ENCODE data around the gene IRAK2. TPM values are rescaled to one million over a fixed set of nuclear protein-coding genes. Genes with fewer than 3 reads are reported as not detected.

IRAK2 gene
- total and polyA plus RNA-seq, 2 experiments from 2014 or later = 1.1 to 2.1 TPM

DNA sequence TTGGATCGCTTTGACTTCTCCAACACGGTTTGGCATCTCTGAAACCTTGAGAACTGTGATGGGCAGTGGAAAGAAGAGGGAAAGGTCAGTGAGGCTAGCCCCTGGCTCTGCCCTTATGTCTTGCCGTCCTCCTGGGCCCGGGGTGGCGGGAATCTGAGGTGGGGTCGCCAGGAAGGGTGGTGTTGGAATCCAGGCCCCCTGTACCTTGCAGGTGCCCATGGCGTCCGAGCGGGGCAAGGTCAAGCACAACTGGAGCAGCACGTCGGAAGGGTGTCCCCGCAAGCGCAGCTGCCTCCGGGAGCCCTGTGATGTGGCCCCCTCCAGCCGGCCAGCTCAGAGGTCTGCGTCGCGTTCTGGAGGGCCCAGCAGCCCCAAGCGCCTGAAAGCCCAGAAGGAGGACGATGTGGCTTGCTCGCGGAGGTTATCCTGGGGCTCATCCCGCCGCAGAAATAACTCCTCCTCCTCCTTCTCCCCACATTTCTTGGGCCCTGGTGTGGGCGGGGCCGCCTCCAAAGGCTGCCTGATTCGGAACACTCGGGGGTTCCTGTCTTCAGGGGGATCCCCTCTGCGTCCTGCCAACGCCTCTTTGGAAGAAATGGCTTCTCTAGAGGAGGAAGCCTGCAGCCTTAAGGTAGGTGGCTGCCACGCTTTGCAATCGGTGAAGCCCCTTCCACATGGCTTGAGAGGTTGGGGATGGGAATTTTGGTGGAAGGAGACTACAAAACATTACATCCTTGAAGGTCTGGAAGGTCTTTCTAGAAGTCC, 84.4 kb downstream of the IRAK2 start:
- in situ Hi-C loops (cut with MboI) = no loop called here
- H2AFZ ChIP-seq = peak overlapping the region; percentile 86
- no peaks in the 10 kb centered on the region for H3K9me2 ChIP-seq (ENCODE audit: insufficient read depth)
- no peaks in the 10 kb centered on the region for H3K27me3 ChIP-seq (replicated peaks; ENCODE audit: insufficient read depth)
- H3F3A ChIP-seq (ENCODE audit: insufficient read depth) = no peaks in the 10 kb centered on the region
- H4K20me1 ChIP-seq (ENCODE audit: insufficient read depth) = peaks cover 3% of the 10 kb centered on the region; the same call in 1 of the 2 replicates
- H3K4me3 ChIP-seq = peak overlapping the region; percentile 83
- peak overlapping the region; percentile 91 for H3K9ac ChIP-seq
- H3K4me2 ChIP-seq (ENCODE audit: unreplicated experiment) = peak overlapping the region; percentile 98
- TF ChIP-seq EZH2phosphoT487 (IDR thresholded peaks at IDR 0.05; ENCODE audit: insufficient read depth, low read depth) = no peak
- no peak for TF ChIP-seq EZH2 (IDR thresholded peaks at IDR 0.05; ENCODE audit: insufficient read depth, poor library complexity, severe bottlenecking)
- WGBS, 2 experiments (ENCODE audit: low coverage in 1 of 2, low lambda C conversion rate in 2 of 2, missing lambda C conversion rate in 2 of 2) = 1 to 4% methylated on average over 26 to 27 of the region's 32 CpGs
- peak overlapping the region; percentile 72 for H3K27ac ChIP-seq
- peaks cover 57% of the 10 kb centered on the region for H3K79me2 ChIP-seq (ENCODE audit: insufficient read depth)
- no peaks in the 10 kb centered on the region for H3K9me3 ChIP-seq (ENCODE audit: low read depth)
- peaks cover 12% of the 10 kb centered on the region for H3K4me1 ChIP-seq (ENCODE audit: insufficient read depth)
- 0 out of 2 replicates have a peak, but pooled peaks cover 7% of the 10 kb centered on the region for H3K36me3 ChIP-seq (ENCODE audit: low read depth)
- DNase-seq = peak; percentile 60

DNA sequence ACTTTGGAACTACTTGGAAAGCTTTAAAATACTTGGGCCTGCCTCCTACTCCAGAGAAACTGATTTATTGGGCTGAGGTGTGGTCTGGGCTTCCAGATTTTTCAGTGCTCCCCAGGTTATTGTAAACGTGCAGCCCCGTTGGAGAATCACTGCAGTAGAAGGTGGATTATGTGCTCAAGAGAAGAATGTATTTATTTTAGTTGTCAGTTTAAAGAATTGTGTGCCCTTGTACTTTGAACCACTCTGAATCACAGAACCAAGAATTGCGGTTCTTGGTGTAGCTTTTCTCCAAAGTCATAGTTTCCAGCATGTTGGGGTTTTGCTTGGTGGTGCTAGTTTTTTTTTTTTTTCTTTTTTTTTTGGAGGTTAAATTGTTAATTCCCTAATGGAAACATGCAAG, 85.1 kb downstream of the IRAK2 start:
- Histone ChIP-seq H3K27ac (peak overlapping the region; percentile 72), H3K36me3 (ENCODE audit: low read depth) (0 out of 2 replicates have a peak, but pooled peaks cover 7% of the 10 kb centered on the region), H3K4me1 (ENCODE audit: insufficient read depth) (peaks cover 12% of the 10 kb centered on the region), H3K9ac (peak overlapping the region; percentile 91), H3K4me2 (ENCODE audit: unreplicated experiment) (peak overlapping the region; percentile 98), H3F3A (ENCODE audit: insufficient read depth) (no peaks in the 10 kb centered on the region), H3K9me3 (ENCODE audit: low read depth) (no peaks in the 10 kb centered on the region), H3K79me2 (ENCODE audit: insufficient read depth) (peaks cover 63% of the 10 kb centered on the region), H3K9me2 (ENCODE audit: insufficient read depth) (no peaks in the 10 kb centered on the region), H3K27me3 (replicated peaks; ENCODE audit: insufficient read depth) (no peaks in the 10 kb centered on the region), H4K20me1 (ENCODE audit: insufficient read depth) (peaks cover 3% of the 10 kb centered on the region; the same call in 1 of the 2 replicates), H3K4me3 (peak overlapping the region; percentile 83), H2AFZ (peak overlapping the region; percentile 86)
- in situ Hi-C loops (cut with MboI) = no loop called here
- TF ChIP-seq EZH2phosphoT487 (IDR thresholded peaks at IDR 0.05; ENCODE audit: insufficient read depth, low read depth) (no peak), EZH2 (IDR thresholded peaks at IDR 0.05; ENCODE audit: insufficient read depth, poor library complexity, severe bottlenecking) (no peak)
- 16 to 19% methylated on average over 3 of the region's 3 CpGs for WGBS, 2 experiments (ENCODE audit: low coverage in 1 of 2, low lambda C conversion rate in 2 of 2, missing lambda C conversion rate in 2 of 2)
- DNase-seq = peak; percentile 61

DNA sequence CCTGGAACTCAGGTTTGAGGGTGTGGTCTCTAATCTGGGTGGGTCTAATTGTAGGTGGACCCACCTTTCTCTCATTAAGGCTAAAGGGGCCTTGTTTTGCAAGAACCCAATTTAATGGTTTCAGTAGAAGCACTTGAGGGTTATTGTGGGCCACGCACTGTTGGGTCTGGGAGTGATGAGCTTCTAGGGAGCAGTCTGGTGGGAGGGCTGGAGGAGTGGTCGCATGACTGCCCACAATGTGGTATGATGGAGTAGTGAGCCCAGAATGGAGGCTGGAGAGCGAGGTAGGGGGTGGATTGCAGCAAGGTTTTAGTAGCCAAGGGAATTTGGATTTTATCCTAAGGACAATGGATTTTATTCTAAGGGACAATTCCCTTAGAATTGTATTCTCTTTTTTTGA, 86.3 kb downstream of the IRAK2 start:
- WGBS, 2 experiments (ENCODE audit: low coverage in 1 of 2, low lambda C conversion rate in 2 of 2, missing lambda C conversion rate in 2 of 2) = 94 to 95% methylated on average over 3 of the region's 3 CpGs
- no peak overlapping the region for H3K27ac ChIP-seq

DNA sequence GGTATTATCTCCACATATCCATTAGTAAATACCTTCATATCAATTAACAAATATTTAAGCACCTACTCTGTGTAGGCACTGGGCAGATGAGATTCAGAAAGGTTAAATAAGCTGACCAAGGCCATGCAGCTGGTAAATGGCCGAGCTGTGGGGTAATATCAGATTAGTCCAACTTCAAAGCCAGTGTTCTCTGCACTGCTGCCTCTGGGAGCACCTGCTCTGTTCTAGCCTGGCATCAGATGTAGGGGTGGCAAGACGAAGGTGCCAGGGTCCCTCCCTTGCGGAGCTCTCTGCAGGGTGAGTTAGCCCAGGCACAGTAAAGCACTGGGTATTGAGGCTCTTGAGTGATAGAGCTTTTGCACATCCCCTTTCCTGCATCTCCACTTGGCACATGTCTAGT, 89.0 kb downstream of the IRAK2 start:
- Histone ChIP-seq H3K4me2 (ENCODE audit: unreplicated experiment) (no peak overlapping the region), H3K9me3 (ENCODE audit: low read depth) (no peaks in the 10 kb centered on the region), H4K20me1 (ENCODE audit: insufficient read depth) (peaks cover 3% of the 10 kb centered on the region; the same call in 1 of the 2 replicates), H3K4me3 (no peak overlapping the region), H3K9ac (no peak overlapping the region), H3K4me1 (ENCODE audit: insufficient read depth) (peaks cover 12% of the 10 kb centered on the region), H3F3A (ENCODE audit: insufficient read depth) (no peaks in the 10 kb centered on the region), H3K36me3 (ENCODE audit: low read depth) (peaks cover 15% of the 10 kb centered on the region; the same call in 1 of the 2 replicates), H3K27ac (no peak overlapping the region), H3K79me2 (ENCODE audit: insufficient read depth) (peaks cover 99% of the 10 kb centered on the region), H2AFZ (no peak overlapping the region), H3K9me2 (ENCODE audit: insufficient read depth) (no peaks in the 10 kb centered on the region), H3K27me3 (replicated peaks; ENCODE audit: insufficient read depth) (no peaks in the 10 kb centered on the region)
- 95 to 100% methylated on average over 3 of the region's 3 CpGs for WGBS, 2 experiments (ENCODE audit: low coverage in 1 of 2, low lambda C conversion rate in 2 of 2, missing lambda C conversion rate in 2 of 2)
- DNase-seq = no peak
- in situ Hi-C loops (cut with MboI) = no loop called here
- no peak for TF ChIP-seq EZH2phosphoT487 (IDR thresholded peaks at IDR 0.05; ENCODE audit: insufficient read depth, low read depth)
- TF ChIP-seq EZH2 (IDR thresholded peaks at IDR 0.05; ENCODE audit: insufficient read depth, poor library complexity, severe bottlenecking) = no peak

More for the DNA sequence above, 86.3 kb downstream of the IRAK2 start:
- peaks cover 9% of the 10 kb centered on the region; the same call in 1 of the 2 replicates for H3K36me3 ChIP-seq (ENCODE audit: low read depth)
- H4K20me1 ChIP-seq (ENCODE audit: insufficient read depth) = peaks cover 3% of the 10 kb centered on the region; the same call in 1 of the 2 replicates
- no peak for DNase-seq
- H3K27me3 ChIP-seq (replicated peaks; ENCODE audit: insufficient read depth) = no peaks in the 10 kb centered on the region
- TF ChIP-seq EZH2 (IDR thresholded peaks at IDR 0.05; ENCODE audit: insufficient read depth, poor library complexity, severe bottlenecking) (no peak), EZH2phosphoT487 (IDR thresholded peaks at IDR 0.05; ENCODE audit: insufficient read depth, low read depth) (no peak)
- H3K9me3 ChIP-seq (ENCODE audit: low read depth) = no peaks in the 10 kb centered on the region
- peaks cover 75% of the 10 kb centered on the region for H3K79me2 ChIP-seq (ENCODE audit: insufficient read depth)
- peak overlapping the region; percentile 91; the same call in 1 of the 2 replicates for H3K9ac ChIP-seq
- H2AFZ ChIP-seq = no peak overlapping the region
- peaks cover 12% of the 10 kb centered on the region for H3K4me1 ChIP-seq (ENCODE audit: insufficient read depth)
- in situ Hi-C loops (cut with MboI) = no loop called here
- H3K4me3 ChIP-seq = peak overlapping the region; percentile 83
- H3K9me2 ChIP-seq (ENCODE audit: insufficient read depth) = no peaks in the 10 kb centered on the region
- no peaks in the 10 kb centered on the region for H3F3A ChIP-seq (ENCODE audit: insufficient read depth)
- H3K4me2 ChIP-seq (ENCODE audit: unreplicated experiment) = peak overlapping the region; percentile 98
